HEK293 (cell line): ENCODE results near the gene NAA25.

ENCODE experiments used
- BCL11A ChIP-seq: fragments of 450-650 bp; formaldehyde crosslinking; IDR thresholded peaks from 2 replicates; pipeline ENCODE4 v1.5.1; 2016; ENCODE audit warnings: low read depth, missing biosample characterization, missing genetic modification characterization
- FEZF1 ChIP-seq: fragments of 450-650 bp; formaldehyde crosslinking; IDR thresholded peaks from 2 replicates; pipeline ENCODE4 v1.5.1; 2016; ENCODE audit warnings: missing biosample characterization, missing genetic modification characterization
- GFI1B ChIP-seq: fragments of 450-650 bp; formaldehyde crosslinking; IDR thresholded peaks from 2 replicates; pipeline ENCODE4 v1.5.1; 2016; ENCODE audit warnings: missing biosample characterization, missing genetic modification characterization
- IKZF3 ChIP-seq: fragments of 450-650 bp; IDR thresholded peaks from 2 replicates; pipeline ENCODE4 v1.5.0; 2018; ENCODE audit warnings: missing biosample characterization, mild to moderate bottlenecking, missing genetic modification characterization, moderate library complexity
- KLF1 ChIP-seq: fragments of 450-650 bp; formaldehyde crosslinking; IDR thresholded peaks from 2 replicates; pipeline ENCODE4 v1.5.1; 2016; ENCODE audit warnings: missing biosample characterization, missing genetic modification characterization
- MYNN ChIP-seq: fragments of 450-650 bp; formaldehyde crosslinking; IDR thresholded peaks from 2 replicates; pipeline ENCODE4 v1.5.1; 2016; ENCODE audit warnings: missing biosample characterization, missing genetic modification characterization, borderline replicate concordance
- PRDM10 ChIP-seq: fragments of 450-650 bp; formaldehyde crosslinking; IDR thresholded peaks from 2 replicates; pipeline ENCODE4 v1.5.1; 2016; ENCODE audit warnings: missing biosample characterization, missing genetic modification characterization
- REPIN1 ChIP-seq: fragments of 450-650 bp; formaldehyde crosslinking; IDR thresholded peaks from 2 replicates; pipeline ENCODE4 v1.5.1; 2017; ENCODE audit warnings: missing biosample characterization, missing genetic modification characterization, low read depth
- SCRT2 ChIP-seq: fragments of 450-650 bp; formaldehyde crosslinking; IDR thresholded peaks from 2 replicates; pipeline ENCODE4 v1.5.1; 2016; ENCODE audit warnings: missing biosample characterization, missing genetic modification characterization
- SP7 ChIP-seq: fragments of 450-650 bp; formaldehyde crosslinking; IDR thresholded peaks from 2 replicates; pipeline ENCODE4 v1.5.1; 2016; ENCODE audit warnings: missing biosample characterization, missing genetic modification characterization
- YY2 ChIP-seq: fragments of 450-650 bp; formaldehyde crosslinking; IDR thresholded peaks from 2 replicates; pipeline ENCODE4 v1.5.1; 2016; ENCODE audit warnings: missing biosample characterization, missing genetic modification characterization
- ZBTB7A ChIP-seq: fragments of 450-650 bp; formaldehyde crosslinking; IDR thresholded peaks from 2 replicates; pipeline ENCODE4 v1.5.1; 2016; ENCODE audit warnings: low read depth, missing biosample characterization, missing genetic modification characterization
- ZFP41 ChIP-seq: fragments of 450-650 bp; formaldehyde crosslinking; IDR thresholded peaks from 2 replicates; pipeline ENCODE4 v1.5.1; 2016; ENCODE audit warnings: missing biosample characterization, missing genetic modification characterization, borderline replicate concordance
- ZNF211 ChIP-seq: fragments of 450-650 bp; formaldehyde crosslinking; IDR thresholded peaks from 2 replicates; pipeline ENCODE4 v1.5.1; 2016; ENCODE audit warnings: low read depth, missing biosample characterization, missing genetic modification characterization
- ZNF223 ChIP-seq: fragments of 450-650 bp; formaldehyde crosslinking; IDR thresholded peaks from 2 replicates; pipeline ENCODE4 v1.5.1; 2016; ENCODE audit warnings: missing biosample characterization, missing genetic modification characterization
- ZNF26 ChIP-seq: fragments of 450-650 bp; formaldehyde crosslinking; IDR thresholded peaks from 2 replicates; pipeline ENCODE4 v1.5.1; 2016; ENCODE audit warnings: missing biosample characterization, missing genetic modification characterization
- ZNF416 ChIP-seq: fragments of 450-650 bp; formaldehyde crosslinking; IDR thresholded peaks from 2 replicates; pipeline ENCODE4 v1.5.1; 2016; ENCODE audit warnings: missing biosample characterization, missing genetic modification characterization
- ZNF433 ChIP-seq: fragments of 450-650 bp; formaldehyde crosslinking; IDR thresholded peaks from 2 replicates; pipeline ENCODE4 v1.5.1; 2016; ENCODE audit warnings: missing biosample characterization, missing genetic modification characterization, low read depth
- ZNF521 ChIP-seq: fragments of 450-650 bp; formaldehyde crosslinking; IDR thresholded peaks from 2 replicates; pipeline ENCODE4 v1.5.1; 2017; ENCODE audit warnings: missing biosample characterization, mild to moderate bottlenecking, missing genetic modification characterization
- ZNF571 ChIP-seq: fragments of 450-650 bp; formaldehyde crosslinking; IDR thresholded peaks from 2 replicates; pipeline ENCODE4 v1.5.0; 2017; ENCODE audit warnings: missing biosample characterization, missing genetic modification characterization
- ZNF600 ChIP-seq: fragments of 450-650 bp; formaldehyde crosslinking; IDR thresholded peaks from 2 replicates; pipeline ENCODE4 v1.5.1; 2016; ENCODE audit warnings: missing biosample characterization, missing genetic modification characterization
- ZNF624 ChIP-seq: fragments of 450-650 bp; formaldehyde crosslinking; IDR thresholded peaks from 2 replicates; pipeline ENCODE4 v1.5.1; 2017; ENCODE audit warnings: missing biosample characterization, missing genetic modification characterization
- ZNF658 ChIP-seq: fragments of 450-650 bp; formaldehyde crosslinking; IDR thresholded peaks from 2 replicates; pipeline ENCODE4; 2016; ENCODE audit warnings: missing biosample characterization, missing genetic modification characterization
- ZNF707 ChIP-seq: fragments of 450-650 bp; formaldehyde crosslinking; IDR thresholded peaks from 2 replicates; pipeline ENCODE4 v1.5.1; 2016; ENCODE audit warnings: missing biosample characterization, missing genetic modification characterization
- ZNF777 ChIP-seq: fragments of 450-650 bp; formaldehyde crosslinking; IDR thresholded peaks from 2 replicates; pipeline ENCODE4 v1.5.1; 2017; ENCODE audit warnings: missing biosample characterization, missing genetic modification characterization, borderline replicate concordance
- ZNF791 ChIP-seq: fragments of 450-650 bp; formaldehyde crosslinking; IDR thresholded peaks from 2 replicates; pipeline ENCODE4 v1.5.1; 2016; ENCODE audit warnings: missing biosample characterization, missing genetic modification characterization
- ZSCAN16 ChIP-seq: fragments of 450-650 bp; formaldehyde crosslinking; IDR thresholded peaks from 2 replicates; pipeline ENCODE4 v1.5.1; 2016; ENCODE audit warnings: missing biosample characterization, missing genetic modification characterization
- TF ChIP-seq, protein P1 (sequence below): fragments of 450-650 bp; formaldehyde crosslinking; conservative IDR thresholded peaks from 2 replicates; pipeline ENCODE4 v1.5.1; 2016; ENCODE audit warnings: low read depth, missing biosample characterization, missing genetic modification characterization
- TF ChIP-seq, protein P2 (sequence below): fragments of 450-650 bp; formaldehyde crosslinking; IDR thresholded peaks from 2 replicates; pipeline ENCODE4 v1.5.1; 2016; ENCODE audit warnings: missing biosample characterization, missing genetic modification characterization

The NAA25 gene

DNA sequence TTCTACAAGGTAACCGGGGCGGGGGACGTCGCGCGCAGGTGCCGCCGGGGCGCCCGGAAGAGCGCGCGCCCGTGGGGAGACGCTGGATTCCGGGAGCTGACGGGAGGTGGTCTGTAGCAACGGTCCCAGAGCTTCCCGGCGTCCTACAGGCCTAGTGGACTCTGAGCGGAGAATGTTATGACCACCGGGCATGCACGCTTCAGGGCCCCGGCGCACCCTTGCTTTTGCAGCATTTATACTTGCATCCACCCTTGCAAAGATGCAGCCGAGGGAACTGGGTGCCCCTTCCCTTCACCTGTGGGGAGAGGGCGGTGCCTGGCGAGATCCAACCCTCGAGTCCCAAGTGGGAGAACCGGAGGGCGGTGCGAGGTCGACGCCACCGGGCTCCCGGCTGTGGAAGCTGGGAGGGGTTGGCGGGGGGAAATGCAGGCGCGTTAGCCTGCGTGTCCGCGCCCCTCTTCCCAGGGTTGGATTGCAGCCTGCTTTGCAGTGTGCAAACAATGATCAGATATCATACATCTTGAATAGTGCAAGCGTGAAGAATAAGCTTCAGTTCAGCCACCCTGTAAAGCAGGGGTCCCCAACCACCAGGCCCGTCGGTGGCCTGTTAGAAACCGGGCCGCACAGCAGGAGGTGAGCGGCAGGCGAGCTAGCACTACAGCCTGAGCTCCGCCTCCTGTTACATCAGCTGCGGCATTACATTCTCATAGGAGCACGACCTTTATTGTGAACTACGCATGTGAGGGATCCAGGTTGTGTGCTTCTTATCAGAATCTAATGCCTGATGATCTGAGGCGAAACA is 94.8 kb downstream of the NAA25 start (continued):
- TF ChIP-seq FEZF1 (tag by site-specific recombination) (no peak), PRDM10 (tag by site-specific recombination) (peak; percentile 89), ZFP41 (no peak), KLF1 (tag by site-specific recombination) (no peak), ZNF521 (no peak), MYNN (tag by site-specific recombination) (peak; percentile 43; the same call in 1 of the 2 replicates), ZNF777 (tag by site-specific recombination) (0 out of 2 replicates have a peak, but pooled peaks have one; percentile 54), ZNF416 (tag by site-specific recombination) (no peak), IKZF3 (tag by site-specific recombination) (no peak; the same call in 1 of the 2 replicates), ZSCAN16 (no peak), ZNF600 (tag by site-specific recombination) (peak; percentile 65), ZNF433 (tag by site-specific recombination) (no peak), ZNF624 (no peak), ZNF658 (no peak), SP7 (tag by site-specific recombination) (peak; percentile 66; the same call in 1 of the 2 replicates), ZNF211 (tag by site-specific recombination) (no peak), GFI1B (tag by site-specific recombination) (no peak), REPIN1 (tag by site-specific recombination) (no peak), ZNF223 (tag by site-specific recombination) (no peak), ZBTB7A (tag by site-specific recombination) (no peak; the same call in 1 of the 2 replicates), BCL11A (tag by site-specific recombination) (no peak), SCRT2 (tag by site-specific recombination) (peak; percentile 16), ZNF26 (tag by site-specific recombination) (no peak), ZNF791 (tag by site-specific recombination) (no peak), ZNF707 (tag by site-specific recombination) (no peak), YY2 (tag by site-specific recombination) (no peak), ZNF571 (tag by site-specific recombination) (no peak)
- TF ChIP-seq, protein P1, sequence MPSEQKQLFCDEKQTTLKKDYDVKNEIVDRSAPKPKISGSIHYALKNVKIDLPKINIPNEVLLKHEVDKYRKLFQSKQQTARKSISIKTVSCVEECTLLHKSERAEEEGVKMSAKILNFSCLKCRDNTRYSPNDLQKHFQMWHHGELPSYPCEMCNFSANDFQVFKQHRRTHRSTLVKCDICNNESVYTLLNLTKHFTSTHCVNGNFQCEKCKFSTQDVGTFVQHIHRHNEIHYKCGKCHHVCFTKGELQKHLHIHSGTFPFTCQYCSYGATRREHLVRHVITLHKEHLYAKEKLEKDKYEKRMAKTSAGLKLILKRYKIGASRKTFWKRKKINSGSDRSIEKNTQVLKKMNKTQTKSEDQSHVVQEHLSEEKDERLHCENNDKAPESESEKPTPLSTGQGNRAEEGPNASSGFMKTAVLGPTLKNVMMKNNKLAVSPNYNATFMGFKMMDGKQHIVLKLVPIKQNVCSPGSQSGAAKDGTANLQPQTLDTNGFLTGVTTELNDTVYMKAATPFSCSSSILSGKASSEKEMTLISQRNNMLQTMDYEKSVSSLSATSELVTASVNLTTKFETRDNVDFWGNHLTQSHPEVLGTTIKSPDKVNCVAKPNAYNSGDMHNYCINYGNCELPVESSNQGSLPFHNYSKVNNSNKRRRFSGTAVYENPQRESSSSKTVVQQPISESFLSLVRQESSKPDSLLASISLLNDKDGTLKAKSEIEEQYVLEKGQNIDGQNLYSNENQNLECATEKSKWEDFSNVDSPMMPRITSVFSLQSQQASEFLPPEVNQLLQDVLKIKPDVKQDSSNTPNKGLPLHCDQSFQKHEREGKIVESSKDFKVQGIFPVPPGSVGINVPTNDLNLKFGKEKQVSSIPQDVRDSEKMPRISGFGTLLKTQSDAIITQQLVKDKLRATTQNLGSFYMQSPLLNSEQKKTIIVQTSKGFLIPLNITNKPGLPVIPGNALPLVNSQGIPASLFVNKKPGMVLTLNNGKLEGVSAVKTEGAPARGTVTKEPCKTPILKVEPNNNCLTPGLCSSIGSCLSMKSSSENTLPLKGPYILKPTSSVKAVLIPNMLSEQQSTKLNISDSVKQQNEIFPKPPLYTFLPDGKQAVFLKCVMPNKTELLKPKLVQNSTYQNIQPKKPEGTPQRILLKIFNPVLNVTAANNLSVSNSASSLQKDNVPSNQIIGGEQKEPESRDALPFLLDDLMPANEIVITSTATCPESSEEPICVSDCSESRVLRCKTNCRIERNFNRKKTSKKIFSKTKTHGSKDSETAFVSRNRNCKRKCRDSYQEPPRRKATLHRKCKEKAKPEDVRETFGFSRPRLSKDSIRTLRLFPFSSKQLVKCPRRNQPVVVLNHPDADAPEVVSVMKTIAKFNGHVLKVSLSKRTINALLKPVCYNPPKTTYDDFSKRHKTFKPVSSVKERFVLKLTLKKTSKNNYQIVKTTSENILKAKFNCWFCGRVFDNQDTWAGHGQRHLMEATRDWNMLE (tag by site-specific recombination): no peak
- TF ChIP-seq, protein P2, sequence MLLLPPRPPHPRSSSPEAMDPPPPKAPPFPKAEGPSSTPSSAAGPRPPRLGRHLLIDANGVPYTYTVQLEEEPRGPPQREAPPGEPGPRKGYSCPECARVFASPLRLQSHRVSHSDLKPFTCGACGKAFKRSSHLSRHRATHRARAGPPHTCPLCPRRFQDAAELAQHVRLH: 0 out of 2 replicates have a peak, but pooled peaks have one; percentile 12
